Stimulated activated CD8-positive, alpha-beta memory T cell treated with anti-CD3 and anti-CD28 coated beads, Interleukin-4, amount 100 ng/mL, for 1 hour (primary cell): ENCODE data around the gene FOXP1.

ENCODE experiments used
- DNase-seq, 2 donors: peaks; one replicate each; pipeline ENCODE4 v3.0.0-alpha.2; 2020; ENCODE audit warnings: low read depth in 2 of 2, low spot score in 1 of 2

The FOXP1 gene

GRCh38 chr3:71565316-71565715, 18.2 kb downstream of the FOXP1 start:
- no peak for DNase-seq

GRCh38 chr3:71564361-71564760, 19.2 kb downstream of the FOXP1 start:
- no peak for DNase-seq

- DNase-seq: no peak
Observed at GRCh38 chr3:71563827-71564226, 19.7 kb downstream of the FOXP1 start.

- DNase-seq: no peak
Observed at GRCh38 chr3:71562938-71563337, 20.6 kb downstream of the FOXP1 start.

GRCh38 chr3:71560665-71561064, 22.9 kb downstream of the FOXP1 start:
- DNase-seq: no peak

GRCh38 chr3:71559578-71560162, 23.9 kb downstream of the FOXP1 start:
- no peak for DNase-seq

- DNase-seq: no peak
Observed at GRCh38 chr3:71559021-71559420, 24.5 kb downstream of the FOXP1 start.

- DNase-seq: no peak
Observed at GRCh38 chr3:71554649-71555048, 28.9 kb downstream of the FOXP1 start.

- DNase-seq: no peak
Observed at GRCh38 chr3:71551311-71551919, 32.1 kb downstream of the FOXP1 start.

- no peak for DNase-seq
Observed at GRCh38 chr3:71549951-71550350, 33.6 kb downstream of the FOXP1 start.

GRCh38 chr3:71548705-71549384, 34.7 kb downstream of the FOXP1 start:
- DNase-seq: no peak

GRCh38 chr3:71547249-71548198, 36.0 kb downstream of the FOXP1 start:
- DNase-seq: no peak

- no peak for DNase-seq
Observed at GRCh38 chr3:71546821-71547220, 36.7 kb downstream of the FOXP1 start.

- no peak for DNase-seq
Observed at GRCh38 chr3:71545330-71545729, 38.2 kb downstream of the FOXP1 start.

GRCh38 chr3:71543371-71544016, 40.0 kb downstream of the FOXP1 start:
- DNase-seq: no peak

GRCh38 chr3:71542521-71543370, 40.8 kb downstream of the FOXP1 start:
- no peak for DNase-seq

GRCh38 chr3:71541313-71541712, 42.2 kb downstream of the FOXP1 start:
- DNase-seq: no peak

GRCh38 chr3:71537211-71537611, 46.3 kb downstream of the FOXP1 start:
- no peak for DNase-seq

- no peak for DNase-seq
Observed at GRCh38 chr3:71536376-71536965, 47.1 kb downstream of the FOXP1 start.

- no peak for DNase-seq
Observed at GRCh38 chr3:71533588-71533987, 49.9 kb downstream of the FOXP1 start.
